Ectodermal cell (in vitro differentiated cells): ENCODE data around the gene MNAT1.

ENCODE experiments used
- H3K27ac ChIP-seq: 2 replicates; pipeline ENCODE4 v1.7.0; 2013; ENCODE audit warnings: mild to moderate bottlenecking, low read depth, low read length; ENCODE audit not compliant: insufficient read depth, poor library complexity, severe bottlenecking
- H3K27me3 ChIP-seq: 2 replicates; pipeline ENCODE4 v1.7.0; 2013; ENCODE audit warnings: mild to moderate bottlenecking, low read length; ENCODE audit not compliant: insufficient read depth, control insufficient read depth, poor library complexity, severe bottlenecking
- H3K36me3 ChIP-seq: one replicate; pipeline ENCODE4 v1.7.0; 2013; ENCODE audit warnings: low read length; ENCODE audit not compliant: control insufficient read depth, insufficient read depth
- H3K4me1 ChIP-seq: one replicate; pipeline ENCODE4 v1.7.0; 2013; ENCODE audit warnings: low read length; ENCODE audit not compliant: control insufficient read depth, insufficient read depth
- H3K4me3 ChIP-seq: 2 replicates; pipeline ENCODE4 v1.7.0; 2013; ENCODE audit warnings: low read depth, low read length, control low read depth; ENCODE audit not compliant: insufficient read depth
- H3K9me3 ChIP-seq: 2 replicates; pipeline ENCODE4 v1.7.0; 2013; ENCODE audit warnings: mild to moderate bottlenecking, low read length, moderate library complexity; ENCODE audit not compliant: control insufficient read depth
- WGBS, 2 experiments: methylation state at CpG; one replicate each; pipeline ENCODE4 v1.1.7; 2013; ENCODE audit warnings: missing lambda C conversion rate in 2 of 2; 5-methylcytosine and 5-hydroxymethylcytosine counted together

The MNAT1 gene

DNA sequence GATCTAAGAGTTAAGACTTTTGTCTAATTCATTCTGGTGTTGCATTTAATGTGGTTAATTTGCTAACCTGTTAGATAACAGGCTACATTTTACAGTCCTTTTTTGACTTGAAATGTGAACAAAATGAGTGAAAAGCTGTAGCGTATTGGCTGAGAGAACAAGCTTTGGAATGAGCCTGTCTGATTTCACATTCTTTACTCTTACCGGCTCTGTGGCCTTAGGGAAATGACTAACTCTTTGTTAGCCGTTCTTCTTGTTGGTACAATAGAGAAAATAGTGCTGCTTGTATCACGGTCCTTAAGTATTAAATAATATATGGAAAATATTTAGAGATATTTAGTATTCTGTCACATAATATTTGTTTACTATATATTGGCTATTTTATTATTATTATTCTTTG is 1.9 kb downstream of the MNAT1 start:
- Histone ChIP-seq H3K36me3 (no peaks in the 10 kb centered on the region), H3K27me3 (no peaks in the 10 kb centered on the region), H3K9me3 (no peaks in the 10 kb centered on the region), H3K27ac (no peak overlapping the region), H3K4me1 (no peaks in the 10 kb centered on the region), H3K4me3 (no peak overlapping the region)
- WGBS, 2 experiments: 37 to 53% methylated on average over 2 to 3 of the region's 4 CpGs

GRCh38 chr14:60738843-60739508 is 4.4 kb downstream of the MNAT1 start:
- Histone ChIP-seq H3K4me3 (no peak overlapping the region), H3K36me3 (no peaks in the 10 kb centered on the region)
- 93% methylated on average over 3 to 4 of the region's 4 CpGs for WGBS, 2 experiments

GRCh38 chr14:60744566-60744965 is 10.0 kb downstream of the MNAT1 start:
- no peak overlapping the region for H3K27ac ChIP-seq
- H3K4me1 ChIP-seq: no peaks in the 10 kb centered on the region
- H3K27me3 ChIP-seq: no peaks in the 10 kb centered on the region
- H3K9me3 ChIP-seq: no peaks in the 10 kb centered on the region
- no peaks in the 10 kb centered on the region for H3K36me3 ChIP-seq
- H3K4me3 ChIP-seq: no peak overlapping the region

More at GRCh38 chr14:60738843-60739508, 4.4 kb downstream of the MNAT1 start:
- Histone ChIP-seq H3K27ac (no peak overlapping the region), H3K4me1 (no peaks in the 10 kb centered on the region), H3K27me3 (no peaks in the 10 kb centered on the region), H3K9me3 (no peaks in the 10 kb centered on the region)

GRCh38 chr14:60753264-60754119 is 18.9 kb downstream of the MNAT1 start:
- Histone ChIP-seq H3K27me3 (no peaks in the 10 kb centered on the region), H3K4me1 (no peaks in the 10 kb centered on the region), H3K9me3 (no peaks in the 10 kb centered on the region), H3K36me3 (no peaks in the 10 kb centered on the region), H3K27ac (no peak overlapping the region), H3K4me3 (no peak overlapping the region)
- 96% methylated on average over 7 of the region's 7 CpGs for WGBS, 2 experiments

DNA sequence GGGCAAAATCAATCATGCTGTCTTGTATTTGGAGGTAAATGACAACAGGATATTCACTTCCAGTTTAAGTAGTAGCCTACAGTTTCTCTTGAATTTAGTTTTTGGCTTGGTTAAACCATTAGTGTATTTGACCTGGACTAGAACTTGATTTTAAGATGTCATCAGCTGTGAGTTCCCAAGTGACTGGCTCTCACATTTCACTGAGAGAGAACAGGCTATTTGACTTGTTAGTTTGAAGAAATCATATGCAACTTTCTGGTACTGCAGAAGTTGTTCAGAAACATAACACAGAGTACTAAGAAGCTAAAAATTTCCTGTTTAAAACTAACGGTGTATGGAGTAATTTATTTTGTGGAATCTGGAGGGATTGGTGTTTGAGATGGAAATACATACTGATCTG is 22.3 kb downstream of the MNAT1 start:
- H3K4me1 ChIP-seq: no peaks in the 10 kb centered on the region
- H3K4me3 ChIP-seq: no peak overlapping the region
- 100% methylated on average over 1 of the region's 1 CpG for WGBS, 2 experiments
- H3K36me3 ChIP-seq: no peaks in the 10 kb centered on the region
- no peaks in the 10 kb centered on the region for H3K27me3 ChIP-seq
- H3K27ac ChIP-seq: no peak overlapping the region
- H3K9me3 ChIP-seq: no peaks in the 10 kb centered on the region

GRCh38 chr14:60757567-60758002 is 23.0 kb downstream of the MNAT1 start:
- H3K4me1 ChIP-seq: no peaks in the 10 kb centered on the region
- no peaks in the 10 kb centered on the region for H3K27me3 ChIP-seq
- H3K4me3 ChIP-seq: no peak overlapping the region
- 95 to 100% methylated on average over 1 of the region's 1 CpG for WGBS, 2 experiments
- no peaks in the 10 kb centered on the region for H3K36me3 ChIP-seq
- no peaks in the 10 kb centered on the region for H3K9me3 ChIP-seq
- H3K27ac ChIP-seq: no peak overlapping the region

- H3K36me3 ChIP-seq: no peaks in the 10 kb centered on the region
Measured at GRCh38 chr14:60758885-60759284, 24.3 kb downstream of the MNAT1 start.

GRCh38 chr14:60760209-60760608 is 25.6 kb downstream of the MNAT1 start:
- Histone ChIP-seq H3K4me3 (no peak overlapping the region), H3K27ac (no peak overlapping the region), H3K9me3 (no peaks in the 10 kb centered on the region), H3K36me3 (no peaks in the 10 kb centered on the region), H3K27me3 (no peaks in the 10 kb centered on the region), H3K4me1 (no peaks in the 10 kb centered on the region)
- WGBS, 2 experiments: 94 to 100% methylated on average over 1 of the region's 1 CpG

More at GRCh38 chr14:60758885-60759284, 24.3 kb downstream of the MNAT1 start:
- no peaks in the 10 kb centered on the region for H3K9me3 ChIP-seq
- no peaks in the 10 kb centered on the region for H3K27me3 ChIP-seq
- H3K4me3 ChIP-seq: no peak overlapping the region
- no peak overlapping the region for H3K27ac ChIP-seq
- no peaks in the 10 kb centered on the region for H3K4me1 ChIP-seq
- 73 to 92% methylated on average over 2 of the region's 2 CpGs for WGBS, 2 experiments

GRCh38 chr14:60760644-60761364 is 26.2 kb downstream of the MNAT1 start:
- Histone ChIP-seq H3K36me3 (no peaks in the 10 kb centered on the region), H3K27me3 (no peaks in the 10 kb centered on the region), H3K9me3 (no peaks in the 10 kb centered on the region), H3K4me3 (no peak overlapping the region), H3K4me1 (no peaks in the 10 kb centered on the region), H3K27ac (no peak overlapping the region)
- 47 to 58% methylated on average over 3 of the region's 3 CpGs for WGBS, 2 experiments

GRCh38 chr14:60768602-60769001 is 34.0 kb downstream of the MNAT1 start:
- Histone ChIP-seq H3K27ac (no peak overlapping the region), H3K9me3 (no peaks in the 10 kb centered on the region), H3K36me3 (no peaks in the 10 kb centered on the region), H3K27me3 (no peaks in the 10 kb centered on the region), H3K4me3 (no peak overlapping the region), H3K4me1 (no peaks in the 10 kb centered on the region)
- WGBS, 2 experiments: no CpG with 5 or more reads among the region's 2 CpGs
